ENCODE data around the gene APOL6.

Gene APOL6

GRCh38 chr22:35684732-35685131 is 36.5 kb downstream of the APOL6 start:
- Histone ChIP-seq H3K9me3 (replicated peaks; ENCODE audit: insufficient read depth, low read length) (no peaks in the 10 kb centered on the region), H3K4me1 (ENCODE audit: low read length) (no peaks in the 10 kb centered on the region), H3K27me3 (replicated peaks; ENCODE audit: insufficient read depth, low read length) (no peaks in the 10 kb centered on the region), H3K9me2 (replicated peaks; ENCODE audit: insufficient read depth, low read length) (no peaks in the 10 kb centered on the region), H3K27ac (ENCODE audit: low read length) (no peak overlapping the region), H3F3A (ENCODE audit: insufficient read depth, low read length) (no peaks in the 10 kb centered on the region), H3K79me2 (ENCODE audit: low read length) (no peaks in the 10 kb centered on the region), H4K20me1 (ENCODE audit: insufficient read depth, low read length) (no peaks in the 10 kb centered on the region), H3K4me3 (ENCODE audit: low read length) (no peak overlapping the region), H2AFZ (ENCODE audit: low read length) (no peak overlapping the region), H3K9ac (ENCODE audit: low read length) (no peak overlapping the region), H3K4me2 (ENCODE audit: low read depth, low read length) (no peak overlapping the region), H3K36me3 (replicated peaks; ENCODE audit: insufficient read depth, low read length) (no peaks in the 10 kb centered on the region)
- no peak for DNase-seq
- TF ChIP-seq EZH2phosphoT487 (IDR thresholded peaks at IDR 0.05; ENCODE audit: low read length) = no peak
- no peak for TF ChIP-seq CTCF (IDR thresholded peaks at IDR 0.05; ENCODE audit: low read length)
- TF ChIP-seq EZH2 (optimal IDR thresholded peaks at IDR 0.05; ENCODE audit: low read depth, low read length) = no peak

GRCh38 chr22:35685731-35686130 is 37.5 kb downstream of the APOL6 start:
- Histone ChIP-seq H3K9ac (ENCODE audit: low read length) (no peak overlapping the region), H3K79me2 (ENCODE audit: low read length) (no peaks in the 10 kb centered on the region), H3K4me3 (ENCODE audit: low read length) (no peak overlapping the region), H3K9me3 (replicated peaks; ENCODE audit: insufficient read depth, low read length) (no peaks in the 10 kb centered on the region), H4K20me1 (ENCODE audit: insufficient read depth, low read length) (no peaks in the 10 kb centered on the region), H3K4me2 (ENCODE audit: low read depth, low read length) (no peak overlapping the region), H3K36me3 (replicated peaks; ENCODE audit: insufficient read depth, low read length) (no peaks in the 10 kb centered on the region), H3K27me3 (replicated peaks; ENCODE audit: insufficient read depth, low read length) (no peaks in the 10 kb centered on the region), H3K27ac (ENCODE audit: low read length) (no peak overlapping the region), H3K4me1 (ENCODE audit: low read length) (no peaks in the 10 kb centered on the region), H3F3A (ENCODE audit: insufficient read depth, low read length) (no peaks in the 10 kb centered on the region), H3K9me2 (replicated peaks; ENCODE audit: insufficient read depth, low read length) (no peaks in the 10 kb centered on the region), H2AFZ (ENCODE audit: low read length) (no peak overlapping the region)
- TF ChIP-seq EZH2 (optimal IDR thresholded peaks at IDR 0.05; ENCODE audit: low read depth, low read length) (no peak), CTCF (IDR thresholded peaks at IDR 0.05; ENCODE audit: low read length) (no peak), EZH2phosphoT487 (IDR thresholded peaks at IDR 0.05; ENCODE audit: low read length) (no peak)
- no peak for DNase-seq

GRCh38 chr22:35686298-35686697 is 38.1 kb downstream of the APOL6 start:
- Histone ChIP-seq H3K9me2 (replicated peaks; ENCODE audit: insufficient read depth, low read length) (no peaks in the 10 kb centered on the region), H3K27ac (ENCODE audit: low read length) (no peak overlapping the region), H2AFZ (ENCODE audit: low read length) (no peak overlapping the region), H3K27me3 (replicated peaks; ENCODE audit: insufficient read depth, low read length) (no peaks in the 10 kb centered on the region), H3K9ac (ENCODE audit: low read length) (no peak overlapping the region), H4K20me1 (ENCODE audit: insufficient read depth, low read length) (no peaks in the 10 kb centered on the region), H3K36me3 (replicated peaks; ENCODE audit: insufficient read depth, low read length) (no peaks in the 10 kb centered on the region), H3K4me2 (ENCODE audit: low read depth, low read length) (no peak overlapping the region), H3K4me1 (ENCODE audit: low read length) (no peaks in the 10 kb centered on the region), H3K79me2 (ENCODE audit: low read length) (no peaks in the 10 kb centered on the region), H3F3A (ENCODE audit: insufficient read depth, low read length) (no peaks in the 10 kb centered on the region), H3K4me3 (ENCODE audit: low read length) (no peak overlapping the region), H3K9me3 (replicated peaks; ENCODE audit: insufficient read depth, low read length) (no peaks in the 10 kb centered on the region)
- TF ChIP-seq CTCF (IDR thresholded peaks at IDR 0.05; ENCODE audit: low read length) (no peak), EZH2 (optimal IDR thresholded peaks at IDR 0.05; ENCODE audit: low read depth, low read length) (no peak), EZH2phosphoT487 (IDR thresholded peaks at IDR 0.05; ENCODE audit: low read length) (no peak)
- DNase-seq = no peak
